ENCODE measurements around the gene KCND2.

The KCND2 gene

GRCh38 chr7:120278773-120279172 lies 5.8 kb downstream of the KCND2 start:
- Histone ChIP-seq H2AK5ac (ENCODE audit: low read depth, low read length) (no peak overlapping the region), H2AFZ (ENCODE audit: low read length) (no peak overlapping the region), H2BK120ac (ENCODE audit: low read depth, low read length) (no peak overlapping the region), H3K4ac (ENCODE audit: low read length) (no peak overlapping the region), H3K27me3 (ENCODE audit: control insufficient read depth in 3 of 3, insufficient read depth in 3 of 3, low read depth in 1 of 3, low read length in 3 of 3) (peaks cover 1 to 16% (median 8%) of the 10 kb centered on the region in 3 experiments), H4K91ac (ENCODE audit: low read depth, low read length, poor library complexity) (no peak overlapping the region), H3K9me3 (replicated peaks in 1 of 2; ENCODE audit: control insufficient read depth in 2 of 2, insufficient read depth in 1 of 2, low read depth in 1 of 2, low read length in 2 of 2) (peaks cover 2 to 5% of the 10 kb centered on the region in 2 donors), H3K36me3 (replicated peaks in 1 of 2; ENCODE audit: control insufficient read depth in 2 of 2, insufficient read depth in 2 of 2, low read length in 2 of 2) (no peaks in the 10 kb centered on the region), H3K23ac (ENCODE audit: low read depth, low read length, poor library complexity) (no peak overlapping the region), H3K4me1 (ENCODE audit: control insufficient read depth in 2 of 2, insufficient read depth in 1 of 2, low read depth in 1 of 2, low read length in 2 of 2) (peaks cover under 1 to 1% of the 10 kb centered on the region in 2 donors), H2BK5ac (ENCODE audit: low read length) (no peak overlapping the region), H3K4me2 (ENCODE audit: insufficient read depth, low read length, poor library complexity, severe bottlenecking) (no peak overlapping the region), H3K4me3 (ENCODE audit: low read length in 2 of 2) (no peak overlapping the region), H2BK12ac (ENCODE audit: low read length) (no peak overlapping the region), H3K18ac (ENCODE audit: low read length) (no peak overlapping the region), H3K27ac (replicated peaks; ENCODE audit: low read length) (no peak overlapping the region), H4K8ac (ENCODE audit: low read depth, low read length) (no peak overlapping the region), H2BK15ac (ENCODE audit: low read length) (no peak overlapping the region), H3K9ac (ENCODE audit: low read depth, low read length, poor library complexity) (no peak overlapping the region), H3K14ac (ENCODE audit: low read length) (no peak overlapping the region), H3K79me1 (ENCODE audit: low read depth, low read length) (no peaks in the 10 kb centered on the region)
- no peak for DNase-seq (ENCODE audit: low spot score)
- WGBS, 2 donors (ENCODE audit: extremely low coverage in 2 of 2, insufficient read length in 2 of 2, insufficient replicate concordance in 1 of 2), result no CpG with 5 or more reads among the region's 3 CpGs

GRCh38 chr7:120280743-120281142 lies 7.8 kb downstream of the KCND2 start:
- no peak overlapping the region for H4K91ac ChIP-seq (ENCODE audit: low read depth, low read length, poor library complexity)
- no peak overlapping the region for H3K4me2 ChIP-seq (ENCODE audit: insufficient read depth, low read length, poor library complexity, severe bottlenecking)
- no peak overlapping the region for H2BK12ac ChIP-seq (ENCODE audit: low read length)
- no peak for DNase-seq (ENCODE audit: low spot score)
- no CpG with 5 or more reads among the region's 3 CpGs for WGBS, 2 donors (ENCODE audit: extremely low coverage in 2 of 2, insufficient read length in 2 of 2, insufficient replicate concordance in 1 of 2)
- no peak overlapping the region for H3K9ac ChIP-seq (ENCODE audit: low read depth, low read length, poor library complexity)
- no peak overlapping the region for H2BK5ac ChIP-seq (ENCODE audit: low read length)
- H2AFZ ChIP-seq (ENCODE audit: low read length), result no peak overlapping the region
- no peak overlapping the region for H3K27ac ChIP-seq (replicated peaks; ENCODE audit: low read length)
- H3K27me3 ChIP-seq (ENCODE audit: control insufficient read depth in 3 of 3, insufficient read depth in 3 of 3, low read depth in 1 of 3, low read length in 3 of 3), result no peaks in the 10 kb centered on the region
- no peak overlapping the region for H2BK15ac ChIP-seq (ENCODE audit: low read length)
- H3K4ac ChIP-seq (ENCODE audit: low read length), result no peak overlapping the region
- H3K18ac ChIP-seq (ENCODE audit: low read length), result no peak overlapping the region
- no peaks in the 10 kb centered on the region for H3K4me1 ChIP-seq (ENCODE audit: control insufficient read depth in 2 of 2, insufficient read depth in 1 of 2, low read depth in 1 of 2, low read length in 2 of 2)
- H3K4me3 ChIP-seq (ENCODE audit: low read length in 2 of 2), result no peak overlapping the region
- H3K14ac ChIP-seq (ENCODE audit: low read length), result no peak overlapping the region
- H3K9me3 ChIP-seq (replicated peaks in 1 of 2; ENCODE audit: control insufficient read depth in 2 of 2, insufficient read depth in 1 of 2, low read depth in 1 of 2, low read length in 2 of 2), result no peaks in the 10 kb centered on the region
- no peak overlapping the region for H2AK5ac ChIP-seq (ENCODE audit: low read depth, low read length)
- no peaks in the 10 kb centered on the region for H3K36me3 ChIP-seq (replicated peaks in 1 of 2; ENCODE audit: control insufficient read depth in 2 of 2, insufficient read depth in 2 of 2, low read length in 2 of 2)
- H3K23ac ChIP-seq (ENCODE audit: low read depth, low read length, poor library complexity), result no peak overlapping the region
- H3K79me1 ChIP-seq (ENCODE audit: low read depth, low read length), result no peaks in the 10 kb centered on the region
- no peak overlapping the region for H4K8ac ChIP-seq (ENCODE audit: low read depth, low read length)
- no peak overlapping the region for H2BK120ac ChIP-seq (ENCODE audit: low read depth, low read length)

- Histone ChIP-seq H4K8ac (ENCODE audit: low read depth, low read length) (no peak overlapping the region), H3K4ac (ENCODE audit: low read length) (no peak overlapping the region), H2AK5ac (ENCODE audit: low read depth, low read length) (no peak overlapping the region), H3K9me3 (replicated peaks in 1 of 2; ENCODE audit: control insufficient read depth in 2 of 2, insufficient read depth in 1 of 2, low read depth in 1 of 2, low read length in 2 of 2) (no peaks in the 10 kb centered on the region), H4K91ac (ENCODE audit: low read depth, low read length, poor library complexity) (no peak overlapping the region), H3K36me3 (replicated peaks in 1 of 2; ENCODE audit: control insufficient read depth in 2 of 2, insufficient read depth in 2 of 2, low read length in 2 of 2) (no peaks in the 10 kb centered on the region), H2BK120ac (ENCODE audit: low read depth, low read length) (no peak overlapping the region), H3K4me2 (ENCODE audit: insufficient read depth, low read length, poor library complexity, severe bottlenecking) (no peak overlapping the region), H3K27ac (replicated peaks; ENCODE audit: low read length) (no peak overlapping the region), H2BK15ac (ENCODE audit: low read length) (no peak overlapping the region), H3K9ac (ENCODE audit: low read depth, low read length, poor library complexity) (no peak overlapping the region), H3K14ac (ENCODE audit: low read length) (no peak overlapping the region), H3K4me1 (ENCODE audit: control insufficient read depth in 2 of 2, insufficient read depth in 1 of 2, low read depth in 1 of 2, low read length in 2 of 2) (no peaks in the 10 kb centered on the region), H2BK5ac (ENCODE audit: low read length) (no peak overlapping the region), H3K79me1 (ENCODE audit: low read depth, low read length) (no peaks in the 10 kb centered on the region), H3K4me3 (ENCODE audit: low read length in 2 of 2) (no peak overlapping the region), H3K27me3 (ENCODE audit: control insufficient read depth in 3 of 3, insufficient read depth in 3 of 3, low read depth in 1 of 3, low read length in 3 of 3) (no peaks in the 10 kb centered on the region), H2BK12ac (ENCODE audit: low read length) (no peak overlapping the region), H2AFZ (ENCODE audit: low read length) (no peak overlapping the region), H3K23ac (ENCODE audit: low read depth, low read length, poor library complexity) (no peak overlapping the region), H3K18ac (ENCODE audit: low read length) (no peak overlapping the region)
- DNase-seq (ENCODE audit: low spot score), result no peak
Measured at GRCh38 chr7:120293027-120293426, 20.1 kb downstream of the KCND2 start.

GRCh38 chr7:120302190-120302589 lies 29.2 kb downstream of the KCND2 start:
- no peak for DNase-seq (ENCODE audit: low spot score)
- Histone ChIP-seq H3K9ac (ENCODE audit: low read depth, low read length, poor library complexity) (no peak overlapping the region), H3K14ac (ENCODE audit: low read length) (no peak overlapping the region), H2BK12ac (ENCODE audit: low read length) (no peak overlapping the region), H3K4me1 (ENCODE audit: control insufficient read depth in 2 of 2, insufficient read depth in 1 of 2, low read depth in 1 of 2, low read length in 2 of 2) (no peaks in the 10 kb centered on the region), H3K27me3 (ENCODE audit: control insufficient read depth in 3 of 3, insufficient read depth in 3 of 3, low read depth in 1 of 3, low read length in 3 of 3) (no peaks in the 10 kb centered on the region), H3K23ac (ENCODE audit: low read depth, low read length, poor library complexity) (no peak overlapping the region), H3K9me3 (replicated peaks in 1 of 2; ENCODE audit: control insufficient read depth in 2 of 2, insufficient read depth in 1 of 2, low read depth in 1 of 2, low read length in 2 of 2) (no peaks in the 10 kb centered on the region), H3K4ac (ENCODE audit: low read length) (no peak overlapping the region), H3K4me2 (ENCODE audit: insufficient read depth, low read length, poor library complexity, severe bottlenecking) (no peak overlapping the region), H3K4me3 (ENCODE audit: low read length in 2 of 2) (no peak overlapping the region), H4K8ac (ENCODE audit: low read depth, low read length) (no peak overlapping the region), H2BK5ac (ENCODE audit: low read length) (no peak overlapping the region), H3K79me1 (ENCODE audit: low read depth, low read length) (no peaks in the 10 kb centered on the region), H2AK5ac (ENCODE audit: low read depth, low read length) (no peak overlapping the region), H2BK15ac (ENCODE audit: low read length) (no peak overlapping the region), H4K91ac (ENCODE audit: low read depth, low read length, poor library complexity) (no peak overlapping the region), H3K36me3 (replicated peaks in 1 of 2; ENCODE audit: control insufficient read depth in 2 of 2, insufficient read depth in 2 of 2, low read length in 2 of 2) (no peaks in the 10 kb centered on the region), H2AFZ (ENCODE audit: low read length) (no peak overlapping the region), H3K27ac (replicated peaks; ENCODE audit: low read length) (no peak overlapping the region), H2BK120ac (ENCODE audit: low read depth, low read length) (no peak overlapping the region), H3K18ac (ENCODE audit: low read length) (no peak overlapping the region)
- WGBS, 2 donors (ENCODE audit: extremely low coverage in 2 of 2, insufficient read length in 2 of 2, insufficient replicate concordance in 1 of 2), result no CpG with 5 or more reads among the region's 7 CpGs

Measured in neuronal stem cell (in vitro differentiated cells).